HG03442 (cell line): ENCODE data around the gene EPHA2.

Source experiments
- ATAC-seq: cut with Tn5 transposase; IDR thresholded peaks from one replicate; pipeline ENCODE4 v1.9.1; 2021; ENCODE audit warnings: mild to moderate bottlenecking, moderate library complexity; ENCODE audit not compliant: unreplicated experiment

The EPHA2 gene

GRCh38 chr1:16099412-16099811 lies 56.5 kb downstream of the EPHA2 start:
- ATAC-seq: no peak

GRCh38 chr1:16095447-16095846 lies 60.4 kb downstream of the EPHA2 start:
- ATAC-seq: no peak

- no peak for ATAC-seq
These were observed 61.3 kb downstream of the EPHA2 start for GRCh38 chr1:16094453-16095158.

DNA sequence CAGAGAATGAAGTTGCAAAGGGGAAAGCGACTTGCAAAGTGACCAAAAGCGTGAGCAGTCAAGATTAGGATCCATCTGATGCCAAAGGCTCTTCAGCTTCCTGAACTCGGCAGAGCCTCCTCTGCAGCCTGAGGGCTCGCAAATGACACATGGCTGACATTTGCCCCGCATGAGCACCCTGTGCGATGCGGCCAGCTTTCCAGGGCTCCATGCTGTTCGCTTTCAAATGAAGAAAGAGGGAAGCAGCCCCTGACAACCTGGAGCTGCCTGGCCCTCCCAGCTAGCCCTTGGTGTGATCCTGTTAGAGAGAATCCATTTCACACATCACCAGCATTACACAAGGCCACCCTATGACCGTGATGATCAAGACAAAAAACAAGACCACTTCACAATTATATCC lies 62.3 kb downstream of the EPHA2 start:
- ATAC-seq: no peak

- no peak for ATAC-seq
These were observed 62.9 kb downstream of the EPHA2 start for GRCh38 chr1:16092923-16093511.

- ATAC-seq: no peak
These were observed 63.6 kb downstream of the EPHA2 start for GRCh38 chr1:16092097-16092922.

DNA sequence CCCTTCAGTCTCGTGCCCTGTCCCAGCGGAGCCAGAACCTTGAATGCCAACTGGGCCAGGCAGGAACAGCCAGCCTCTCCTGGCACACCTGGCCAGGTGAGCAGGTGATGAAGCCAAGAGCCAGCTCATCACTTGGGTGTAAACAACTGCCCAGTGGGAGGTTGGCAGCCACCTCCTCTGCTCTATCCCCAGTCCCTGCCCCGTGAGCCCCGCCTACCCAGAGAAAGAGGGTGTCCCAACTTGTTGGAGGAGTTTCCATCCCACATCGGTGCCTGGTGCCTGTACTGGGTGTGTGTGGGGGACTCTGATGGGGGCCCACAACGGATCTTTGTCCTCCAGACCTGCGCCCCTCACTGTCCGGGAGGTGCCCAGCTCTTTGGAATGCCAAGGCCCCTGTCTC lies 64.6 kb downstream of the EPHA2 start:
- no peak for ATAC-seq

DNA sequence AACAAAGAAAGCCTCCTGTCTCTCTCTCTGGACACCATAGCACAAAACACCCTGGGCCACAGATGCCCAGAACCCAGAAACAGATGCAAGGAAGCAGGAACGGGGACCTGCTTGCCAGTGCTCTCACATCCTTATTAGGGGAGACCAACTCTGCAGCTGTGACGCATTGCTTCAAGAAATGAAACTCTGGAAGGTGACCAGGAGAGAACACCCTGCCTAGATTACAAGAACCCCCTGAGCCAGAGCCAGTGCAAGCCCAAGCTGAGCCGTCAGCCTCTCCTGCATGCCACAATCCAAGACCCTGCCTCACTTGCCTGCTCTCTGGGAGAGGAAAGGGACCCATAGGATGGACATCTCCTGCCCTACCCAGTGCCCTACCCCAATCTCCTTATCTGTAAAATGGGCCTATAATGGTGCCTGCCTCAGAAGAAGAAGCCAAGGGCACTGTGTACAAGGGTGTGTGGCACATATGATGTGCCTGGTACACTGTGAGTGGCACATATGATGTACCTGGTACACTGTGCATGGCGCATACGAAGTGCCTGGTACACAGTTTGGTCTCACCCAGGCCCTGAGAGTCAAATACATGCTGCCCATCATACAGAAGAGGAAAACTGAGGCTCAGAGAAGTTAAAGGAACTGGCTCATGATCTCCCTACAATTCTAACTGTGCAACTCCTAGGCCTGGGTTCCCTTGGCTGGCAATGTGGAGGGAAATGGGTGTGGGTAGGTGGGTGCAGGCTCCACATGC lies 65.6 kb downstream of the EPHA2 start:
- ATAC-seq: no peak

- ATAC-seq: no peak
These were observed 66.9 kb downstream of the EPHA2 start for GRCh38 chr1:16088996-16089395.

DNA sequence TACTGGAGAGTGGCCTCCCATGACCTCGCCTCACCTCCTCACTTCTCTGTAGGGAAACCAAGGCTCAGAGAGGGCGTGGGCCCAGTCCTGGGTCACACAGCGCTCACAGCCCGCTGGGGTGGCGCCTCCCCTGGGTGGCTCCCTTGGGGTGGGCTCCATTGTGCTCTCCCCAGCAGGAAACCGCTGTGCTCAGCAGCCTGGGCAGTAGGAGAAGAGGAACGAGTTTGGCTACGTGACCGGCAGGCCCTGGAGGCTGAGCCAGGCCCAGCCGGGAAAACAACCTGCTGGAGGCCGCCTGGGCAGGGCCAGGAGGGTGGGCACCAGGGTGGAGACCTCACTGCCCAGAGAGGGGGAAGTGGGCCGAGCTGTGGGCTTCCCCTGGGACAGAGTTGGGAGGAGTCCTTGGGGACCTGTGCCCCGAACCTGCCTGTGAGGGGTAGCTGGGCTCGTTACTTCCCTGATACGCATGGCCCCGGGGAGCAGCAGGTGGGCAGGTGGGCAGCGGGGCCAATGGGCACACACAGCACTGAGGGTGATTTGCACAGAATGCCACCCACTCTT lies 67.4 kb downstream of the EPHA2 start:
- no peak for ATAC-seq

- ATAC-seq: no peak
These were observed 68.1 kb downstream of the EPHA2 start for GRCh38 chr1:16087733-16088132.

DNA sequence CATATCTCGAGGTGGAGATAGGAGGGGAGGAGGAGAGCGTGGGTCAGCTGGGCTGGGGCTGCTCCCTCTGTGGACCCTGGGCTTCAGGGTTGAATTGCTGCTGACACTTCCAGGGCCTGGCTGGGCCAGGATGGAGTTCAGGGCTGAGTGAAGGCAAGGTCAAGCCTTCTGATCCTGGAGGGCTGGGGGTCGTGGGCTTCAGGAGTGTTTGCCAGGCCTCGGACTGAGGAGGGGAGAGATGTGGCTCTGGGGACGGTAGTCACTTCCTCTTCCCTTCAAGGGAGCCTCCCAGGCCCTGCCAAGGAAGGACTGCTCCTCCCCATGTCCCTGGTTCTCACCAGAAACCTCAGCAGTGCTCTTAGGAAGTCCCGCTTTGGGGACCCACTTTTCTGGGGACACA lies 70.3 kb downstream of the EPHA2 start:
- ATAC-seq: no peak

GRCh38 chr1:16083486-16083885 lies 72.4 kb downstream of the EPHA2 start:
- ATAC-seq: no peak

DNA sequence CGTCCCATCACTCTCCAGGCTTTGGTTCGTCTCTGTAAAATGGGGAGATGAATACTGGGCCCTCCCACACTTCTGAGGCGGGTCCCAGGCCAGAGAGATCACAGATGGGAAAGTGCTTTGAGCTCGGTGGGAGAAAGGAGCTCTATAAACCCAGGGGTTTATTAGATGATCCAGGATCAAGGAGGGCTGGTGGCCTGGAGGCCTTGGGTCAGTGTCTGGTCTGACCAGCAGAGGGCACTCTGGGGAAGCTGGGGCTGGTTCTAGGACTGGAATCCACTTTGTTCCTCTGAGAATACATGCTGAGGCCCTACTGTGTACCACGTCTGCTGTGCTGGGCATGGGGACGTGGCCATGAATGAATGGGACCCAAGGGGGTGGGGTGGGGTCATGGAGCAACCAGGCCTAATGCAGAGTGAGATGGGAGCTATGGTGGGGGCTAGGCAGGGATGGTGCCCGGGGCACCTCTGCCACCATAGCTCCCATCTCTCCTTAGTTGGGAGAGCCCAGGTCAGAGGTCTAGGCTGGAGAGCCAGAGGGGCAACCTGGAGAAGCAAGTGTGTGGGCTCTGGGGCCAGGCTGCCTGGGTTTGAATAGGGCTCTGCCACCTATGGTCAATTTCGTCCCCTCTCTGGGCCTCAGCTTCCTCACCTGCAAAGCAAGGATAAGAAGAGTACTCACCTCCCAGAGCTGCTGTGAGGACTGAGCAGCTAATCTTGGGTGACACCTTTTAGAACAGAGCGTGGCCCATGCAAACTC lies 73.4 kb downstream of the EPHA2 start:
- no peak for ATAC-seq

- ATAC-seq: no peak
These were observed 74.2 kb downstream of the EPHA2 start for GRCh38 chr1:16081636-16082035.

DNA sequence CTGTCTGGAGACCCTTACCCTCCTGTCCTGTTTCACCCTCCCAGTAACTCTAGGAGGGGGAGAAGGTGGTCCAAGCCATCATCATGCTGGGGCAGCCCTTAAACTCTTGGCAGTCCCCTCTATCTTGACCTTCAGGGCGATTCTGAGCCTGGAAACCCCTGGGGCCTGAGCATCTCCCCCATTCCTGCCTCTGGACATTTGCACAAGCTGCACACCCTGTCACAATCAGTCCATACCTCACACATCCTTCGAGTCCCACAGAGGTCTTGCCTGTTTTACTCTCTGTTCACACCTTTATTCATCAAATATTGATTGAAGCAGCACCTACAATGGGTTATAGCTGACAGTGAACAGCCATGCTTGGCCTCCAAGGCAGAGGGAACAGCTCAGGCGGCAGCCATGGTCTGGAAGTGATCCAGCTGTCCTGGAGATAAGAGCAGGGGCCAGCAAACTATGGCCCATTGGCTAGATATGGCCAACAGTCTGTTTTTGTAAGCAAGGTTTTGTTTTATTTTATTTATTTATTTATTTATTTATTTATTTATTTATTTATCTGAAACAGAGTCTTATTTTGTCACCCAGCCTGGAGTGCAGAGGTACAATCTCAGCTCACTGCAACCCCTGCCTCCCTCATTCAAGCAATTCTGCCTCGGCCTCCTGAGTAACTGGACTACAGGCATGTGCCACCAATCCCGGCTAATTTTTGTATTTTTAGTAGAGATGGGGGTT lies 75.3 kb downstream of the EPHA2 start:
- no peak for ATAC-seq

- ATAC-seq: no peak
These were observed 76.8 kb downstream of the EPHA2 start for GRCh38 chr1:16078925-16079656.

DNA sequence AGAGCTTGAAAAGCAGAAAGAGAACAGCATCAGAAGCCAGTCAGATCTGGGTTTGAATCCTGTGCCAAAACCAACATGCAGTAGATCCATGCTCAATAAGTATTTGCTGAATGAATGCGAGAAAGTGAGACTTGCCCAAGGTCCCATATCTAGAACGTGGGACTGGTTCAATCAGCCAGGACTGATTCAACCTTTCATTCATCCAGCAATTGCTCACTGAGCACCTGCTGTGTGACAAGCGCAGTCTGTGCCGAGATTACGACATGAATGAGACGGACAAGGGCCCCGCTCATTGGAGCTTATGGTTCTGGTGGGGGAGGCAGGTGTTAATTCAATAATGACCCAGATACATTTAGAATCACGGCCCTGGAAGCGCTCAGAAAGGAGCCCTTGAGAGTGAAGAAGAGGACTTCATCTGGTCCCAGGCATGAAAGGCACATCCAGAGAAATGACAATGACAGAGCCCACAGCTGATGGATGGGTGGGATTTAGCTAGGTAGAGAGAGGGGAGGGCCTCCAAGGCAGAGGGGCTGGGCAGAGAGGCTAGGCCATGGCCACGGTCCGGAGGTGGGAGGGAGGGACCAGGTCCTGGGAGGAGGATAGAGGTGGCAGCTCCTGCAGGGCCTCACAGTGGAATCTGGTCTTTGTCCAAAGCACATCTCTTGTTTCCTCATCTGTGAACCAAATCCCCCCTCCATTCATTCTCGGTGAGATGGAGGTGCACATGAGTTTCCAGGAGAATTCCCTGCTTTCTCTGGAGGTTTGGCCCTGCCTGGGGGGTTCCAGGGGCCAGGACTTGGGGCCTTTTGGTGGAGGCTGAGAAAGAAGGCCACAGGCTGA lies 78.2 kb downstream of the EPHA2 start:
- no peak for ATAC-seq
